ENCODE results near the gene MPIG6B.
"Not testable (repeated sequence)": the region's sequence is repeated elsewhere in the genome, so short reads cannot be mapped to it uniquely, and the experiment has no call there.

MPIG6B gene

GRCh38 chr6:31701666-31702404, 21.3 kb upstream of the MPIG6B start:
- DNase-seq = no peak

- DNase-seq = peak; percentile 41
These were observed 20.8 kb upstream of the MPIG6B start for GRCh38 chr6:31702405-31702818.

GRCh38 chr6:31702819-31703716, 20.1 kb upstream of the MPIG6B start, which contains the start of gene ABHD16A:
Gene ABHD16A (minus strand): TSS chr6:31703324. CDS start chr6:31703281, 43 bp downstream.
- peak; percentile 98 for DNase-seq

- DNase-seq = no peak
These were observed 17.2 kb upstream of the MPIG6B start for GRCh38 chr6:31705931-31706330.

- no peak for DNase-seq
These were observed 16.6 kb upstream of the MPIG6B start, which contains the start of gene LY6G6F for GRCh38 chr6:31706599-31706998. Gene LY6G6F (plus strand): TSS chr6:31706866. CDS start chr6:31706907, 41 bp downstream.

- no peak for DNase-seq
These were observed 15.5 kb upstream of the MPIG6B start for GRCh38 chr6:31707701-31708100.

- DNase-seq = no peak
These were observed 14.9 kb upstream of the MPIG6B start for GRCh38 chr6:31708224-31708623.

- DNase-seq = not testable (repeated sequence)
These were observed 14.0 kb upstream of the MPIG6B start for GRCh38 chr6:31709157-31709556.

- no peak for DNase-seq
These were observed 12.5 kb upstream of the MPIG6B start for GRCh38 chr6:31710523-31711219.

GRCh38 chr6:31711233-31711632, 11.9 kb upstream of the MPIG6B start:
- no peak for DNase-seq

- no peak for DNase-seq
These were observed 10.9 kb upstream of the MPIG6B start for GRCh38 chr6:31712296-31712695.

- no peak for DNase-seq
These were observed 9.7 kb upstream of the MPIG6B start for GRCh38 chr6:31713465-31713864.

GRCh38 chr6:31713991-31714684, 9.0 kb upstream of the MPIG6B start:
- DNase-seq = no peak

GRCh38 chr6:31715022-31715958, 7.9 kb upstream of the MPIG6B start, which contains the start of gene LY6G6D:
Gene LY6G6D (plus strand): TSS chr6:31715348. CDS start chr6:31715356, 8 bp downstream.
- DNase-seq = no peak

- DNase-seq = no peak
These were observed 5.5 kb upstream of the MPIG6B start for GRCh38 chr6:31717499-31718222.

GRCh38 chr6:31718265-31718664, 4.9 kb upstream of the MPIG6B start:
- no peak for DNase-seq

GRCh38 chr6:31719001-31719400, 4.2 kb upstream of the MPIG6B start:
- no peak for DNase-seq

- DNase-seq = no peak
These were observed 2.9 kb upstream of the MPIG6B start for GRCh38 chr6:31720196-31720770.

- no peak for DNase-seq
These were observed 1.7 kb upstream of the MPIG6B start, which contains the start of gene LY6G6C for GRCh38 chr6:31721351-31722020. Gene LY6G6C (minus strand): TSS chr6:31721746. CDS start chr6:31721679, 67 bp downstream.
